BJ (cell line): Measurements from ENCODE around the gene LRRC10. TPM values are rescaled to one million over a fixed set of nuclear protein-coding genes. Genes with fewer than 3 reads are reported as not detected.
A peak's percentile ranks its signal among the peaks of the same experiment; 100 is the strongest.

Experiments used
- CTCF ChIA-PET: fragments of 350-600 bp; formaldehyde crosslinking; extraction: SDS; loops from one replicate; lab custom pipeline; 2021; ENCODE audit warnings: antibody characterized with exemption, inconsistent platforms; lab: Yijun Ruan, JAX
- POLR2A ChIA-PET: fragments of 300-600 bp; sonication (Branson Sonifier 250); formaldehyde crosslinking; extraction: SDS; loops from one replicate; lab custom pipeline; 2021; ENCODE audit warnings: antibody characterized with exemption; lab: Charles Lee
- DNase-seq: peaks from one replicate; pipeline ENCODE4 v3.0.0-alpha.2; 2011; ENCODE audit warnings: low read depth
- H3K27me3 ChIP-seq: 2 replicates; pipeline ENCODE4 v1.6.0; 2011; ENCODE audit warnings: low read length; ENCODE audit not compliant: control insufficient read depth, insufficient read depth
- H3K36me3 ChIP-seq: 2 replicates; pipeline ENCODE4 v1.5.1; 2011; ENCODE audit warnings: low read length; ENCODE audit not compliant: control insufficient read depth, insufficient read depth
- H3K4me3 ChIP-seq: 2 replicates; pipeline ENCODE4 v1.5.1; 2011; ENCODE audit warnings: low read depth, mild to moderate bottlenecking, control low read depth, low read length
- CTCF ChIP-seq: IDR thresholded peaks from 2 replicates; pipeline ENCODE4 v1.5.1; 2011; ENCODE audit warnings: low read depth, mild to moderate bottlenecking, control low read depth, inconsistent platforms, low read length, moderate library complexity; ENCODE audit not compliant: insufficient read depth
- polyA plus RNA-seq: library from polyadenylated mRNA; depleted of rRNA; stranded (reverse); fragments of >200 nt; gene quantifications from 2 replicates; pipeline ENCODE4 v1.2.3, GENCODE V29; 2011

The LRRC10 gene
- polyA plus RNA-seq, 1 experiment = not detected

- POLR2A ChIA-PET = no interaction called here
- no peak for TF ChIP-seq CTCF
- Histone ChIP-seq H3K4me3 (no peak overlapping the region), H3K27me3 (no peaks in the 10 kb centered on the region), H3K36me3 (peaks cover 3% of the 10 kb centered on the region; the same call in 1 of the 2 replicates)
- CTCF ChIA-PET = no interaction called here
- no peak for DNase-seq
Observed at GRCh38 chr12:69578283-69578682, 32.4 kb downstream of the LRRC10 start.

- H3K27me3 ChIP-seq = no peaks in the 10 kb centered on the region
- DNase-seq = no peak
- POLR2A ChIA-PET = no interaction called here
- H3K36me3 ChIP-seq = peaks cover 3% of the 10 kb centered on the region
- CTCF ChIA-PET = no interaction called here
- no peak for TF ChIP-seq CTCF
- no peak overlapping the region for H3K4me3 ChIP-seq
Observed at GRCh38 chr12:69575346-69575745, 35.4 kb downstream of the LRRC10 start.

GRCh38 chr12:69570545-69571399 is 39.9 kb downstream of the LRRC10 start:
- peak; percentile 66 for TF ChIP-seq CTCF

GRCh38 chr12:69570000-69570516 is 40.6 kb downstream of the LRRC10 start:
- Histone ChIP-seq H3K27me3 (no peaks in the 10 kb centered on the region), H3K4me3 (no peak overlapping the region), H3K36me3 (peaks cover 4% of the 10 kb centered on the region)
- TF ChIP-seq CTCF = no peak
- CTCF ChIA-PET = interaction anchor here (0.7 to 3.5 kb wide), 19 partner anchors 8 to 213 kb away, joined by 3 to 24 read pairs (median 4); partner anchors contain the start of genes CCT2 and FRS2
- POLR2A ChIA-PET = no interaction called here
- DNase-seq = peak; percentile 55

More at GRCh38 chr12:69570545-69571399, 39.9 kb downstream of the LRRC10 start:
- Histone ChIP-seq H3K4me3 (no peak overlapping the region), H3K36me3 (peaks cover 3% of the 10 kb centered on the region), H3K27me3 (no peaks in the 10 kb centered on the region)
- no peak for DNase-seq
- ChIA-PET POLR2A (no interaction called here), CTCF (interaction anchor here (0.9 to 3.5 kb wide), 20 partner anchors 8 to 213 kb away, joined by 3 to 24 read pairs (median 4); partner anchors contain the start of genes CCT2 and FRS2)

- TF ChIP-seq CTCF = no peak
- POLR2A ChIA-PET = no interaction called here
- no peaks in the 10 kb centered on the region for H3K27me3 ChIP-seq
- peak; percentile 31 for DNase-seq
- CTCF ChIA-PET = interaction anchor here (0.7 to 3.5 kb wide), 10 partner anchors 11 to 211 kb away, joined by 3 to 24 read pairs (median 4); partner anchors contain the start of gene CCT2
- no peak overlapping the region for H3K4me3 ChIP-seq
- peaks cover 1% of the 10 kb centered on the region for H3K36me3 ChIP-seq
Observed at GRCh38 chr12:69569236-69569635, 41.5 kb downstream of the LRRC10 start.
